ENCODE data around the gene FFAR3.
"Not testable (repeated sequence)": the region's sequence is repeated elsewhere in the genome, so short reads cannot be mapped to it uniquely, and the experiment has no call there.

Gene FFAR3

DNA sequence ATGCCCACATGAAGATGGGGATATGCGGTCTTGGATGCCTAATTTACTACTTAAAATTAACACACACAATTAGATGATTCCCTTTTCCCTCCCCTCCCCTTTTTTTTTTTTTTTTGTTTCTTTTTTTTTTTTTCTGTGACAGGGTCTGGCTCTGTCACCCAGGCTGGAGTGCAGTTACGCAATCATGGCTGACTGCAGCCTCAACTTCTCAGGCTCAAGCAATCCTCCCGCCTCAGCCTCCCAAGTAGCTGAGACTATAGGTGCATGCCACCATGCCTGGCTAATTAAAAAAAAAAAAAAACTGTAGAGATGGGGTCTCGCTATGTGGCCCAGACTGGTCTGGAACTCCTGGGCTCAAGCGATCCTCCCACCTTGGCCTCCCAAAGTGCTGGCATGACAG is 21.3 kb downstream of the FFAR3 start:
- H3K4me2 ChIP-seq (ENCODE audit: low read length, poor library complexity, severe bottlenecking); H2BK15ac ChIP-seq (ENCODE audit: low read depth, poor library complexity, severe bottlenecking); H3K4me1 ChIP-seq (ENCODE audit: control insufficient read depth, insufficient read depth, low read depth, low read length); H3K18ac ChIP-seq (ENCODE audit: low read depth in 1 of 2, low read length in 2 of 2); H3K79me1 ChIP-seq (replicated peaks; ENCODE audit: low read length, poor library complexity, severe bottlenecking); H2AK5ac ChIP-seq (ENCODE audit: low read length, severe bottlenecking); H3K9ac ChIP-seq (ENCODE audit: low read length); H2AFZ ChIP-seq (ENCODE audit: low read depth, low read length); H3K4me3 ChIP-seq (ENCODE audit: insufficient read depth in 1 of 2, low read depth in 1 of 2, low read length in 2 of 2); H4K91ac ChIP-seq (ENCODE audit: low read length); H3K4ac ChIP-seq (ENCODE audit: low read depth in 1 of 2, low read length in 2 of 2); H4K8ac ChIP-seq (ENCODE audit: low read length); H3K14ac ChIP-seq (ENCODE audit: low read length in 2 of 2); H3K23ac ChIP-seq (ENCODE audit: low read length in 2 of 2); DNase-seq; H3K36me3 ChIP-seq (ENCODE audit: control insufficient read depth in 1 of 2, insufficient read depth in 2 of 2, low read depth in 1 of 2, low read length in 2 of 2); H2BK5ac ChIP-seq (ENCODE audit: low read depth, low read length, poor library complexity, severe bottlenecking); H3K27ac ChIP-seq (ENCODE audit: low read length, poor library complexity, severe bottlenecking); H2BK120ac ChIP-seq (ENCODE audit: low read depth, low read length); H2BK12ac ChIP-seq (ENCODE audit: low read length in 2 of 2): not testable (repeated sequence)
- Histone ChIP-seq H3K9me3 (ENCODE audit: control insufficient read depth, low read length) (peaks cover 11% of the 10 kb centered on the region), H3K27me3 (ENCODE audit: control insufficient read depth in 1 of 2, insufficient read depth in 1 of 2, low read length in 2 of 2) (peaks cover 0 to 17% of the 10 kb centered on the region in 2 experiments)
- WGBS, result 82% methylated on average over 5 of the region's 5 CpGs

DNA sequence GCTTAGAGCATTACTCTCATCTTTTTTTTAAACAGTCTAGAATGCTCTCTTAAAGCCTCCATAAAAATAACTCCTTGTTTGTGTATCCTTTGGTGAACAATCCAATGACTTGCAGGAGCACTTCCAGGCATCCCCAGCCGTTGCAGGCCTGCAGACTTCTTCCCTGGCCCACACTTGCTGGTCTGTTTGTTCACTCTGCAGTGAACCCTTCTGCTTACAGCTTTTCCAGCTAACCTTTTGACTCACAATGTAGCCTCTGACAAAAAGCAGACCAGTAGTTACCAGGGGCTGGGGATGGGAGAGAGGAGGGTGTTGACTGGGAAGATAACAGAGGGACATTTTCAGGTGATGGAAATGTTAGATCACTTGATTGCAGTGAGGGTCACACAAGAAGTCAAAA is 21.7 kb downstream of the FFAR3 start:
- H3K4me3 ChIP-seq (ENCODE audit: insufficient read depth in 1 of 2, low read depth in 1 of 2, low read length in 2 of 2), result no peak overlapping the region
- no peak overlapping the region for H3K4ac ChIP-seq (ENCODE audit: low read depth in 1 of 2, low read length in 2 of 2)
- no peak overlapping the region for H2BK5ac ChIP-seq (ENCODE audit: low read depth, low read length, poor library complexity, severe bottlenecking)
- H2BK15ac ChIP-seq (ENCODE audit: low read depth, poor library complexity, severe bottlenecking), result no peak overlapping the region
- 20% methylated on average over 1 of the region's 1 CpG for WGBS
- H3K4me1 ChIP-seq (ENCODE audit: control insufficient read depth, insufficient read depth, low read depth, low read length), result no peaks in the 10 kb centered on the region
- H2AFZ ChIP-seq (ENCODE audit: low read depth, low read length), result no peak overlapping the region
- no peaks in the 10 kb centered on the region for H3K79me1 ChIP-seq (replicated peaks; ENCODE audit: low read length, poor library complexity, severe bottlenecking)
- H3K23ac ChIP-seq (ENCODE audit: low read length in 2 of 2), result no peak overlapping the region
- H3K9ac ChIP-seq (ENCODE audit: low read length), result no peak overlapping the region
- H3K9me3 ChIP-seq (ENCODE audit: control insufficient read depth, low read length), result peaks cover 11% of the 10 kb centered on the region
- H3K18ac ChIP-seq (ENCODE audit: low read depth in 1 of 2, low read length in 2 of 2), result no peak overlapping the region
- H3K27ac ChIP-seq (ENCODE audit: low read length, poor library complexity, severe bottlenecking), result no peak overlapping the region
- no peak overlapping the region for H2BK12ac ChIP-seq (ENCODE audit: low read length in 2 of 2)
- H4K91ac ChIP-seq (ENCODE audit: low read length), result no peak overlapping the region
- DNase-seq, result peak; percentile 37
- H3K36me3 ChIP-seq (ENCODE audit: control insufficient read depth in 1 of 2, insufficient read depth in 2 of 2, low read depth in 1 of 2, low read length in 2 of 2), result no peaks in the 10 kb centered on the region
- H3K4me2 ChIP-seq (ENCODE audit: low read length, poor library complexity, severe bottlenecking), result no peak overlapping the region
- H2BK120ac ChIP-seq (ENCODE audit: low read depth, low read length), result no peak overlapping the region
- H3K27me3 ChIP-seq (ENCODE audit: control insufficient read depth in 1 of 2, insufficient read depth in 1 of 2, low read length in 2 of 2), result peaks cover 0 to 17% of the 10 kb centered on the region in 2 experiments
- no peak overlapping the region for H3K14ac ChIP-seq (ENCODE audit: low read length in 2 of 2)
- no peak overlapping the region for H2AK5ac ChIP-seq (ENCODE audit: low read length, severe bottlenecking)
- H4K8ac ChIP-seq (ENCODE audit: low read length), result no peak overlapping the region

DNA sequence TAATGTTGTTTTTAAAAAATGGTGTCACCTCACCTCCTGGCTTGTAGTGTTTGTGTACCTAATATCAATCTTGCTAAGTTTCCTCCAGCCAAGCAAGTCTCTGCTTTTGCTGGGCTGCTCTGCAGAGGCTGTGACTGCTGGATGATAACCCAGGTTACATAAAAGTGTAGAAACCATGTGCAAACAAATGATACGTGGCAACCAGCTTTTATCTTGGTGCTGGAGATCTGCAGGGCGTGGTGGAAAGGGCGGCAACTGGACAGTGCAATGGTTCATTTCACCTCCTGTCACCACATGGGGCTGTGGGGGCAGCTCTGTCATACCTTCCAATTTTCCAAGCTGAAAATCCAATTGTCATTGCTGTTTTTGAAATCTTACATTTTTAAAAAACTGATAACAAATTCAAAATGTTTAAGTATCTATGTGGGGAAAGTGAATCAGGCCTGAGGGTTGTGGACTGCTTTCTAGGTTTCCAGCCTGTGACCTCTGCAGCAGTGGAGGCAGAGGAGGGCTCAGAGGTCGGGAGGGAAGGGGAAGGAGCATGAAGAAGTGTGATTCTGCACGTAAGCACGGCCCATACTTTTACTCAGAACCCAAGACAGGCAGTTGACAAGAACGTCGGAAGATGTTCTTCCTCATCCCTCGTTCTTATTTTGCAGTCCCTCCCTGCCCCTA is 22.3 kb downstream of the FFAR3 start:
- Histone ChIP-seq H2BK5ac (ENCODE audit: low read depth, low read length, poor library complexity, severe bottlenecking) (no peak overlapping the region), H3K9me3 (ENCODE audit: control insufficient read depth, low read length) (peaks cover 13% of the 10 kb centered on the region), H3K36me3 (ENCODE audit: control insufficient read depth in 1 of 2, insufficient read depth in 2 of 2, low read depth in 1 of 2, low read length in 2 of 2) (no peaks in the 10 kb centered on the region), H3K4me3 (ENCODE audit: insufficient read depth in 1 of 2, low read depth in 1 of 2, low read length in 2 of 2) (no peak overlapping the region), H3K27me3 (ENCODE audit: control insufficient read depth in 1 of 2, insufficient read depth in 1 of 2, low read length in 2 of 2) (peaks cover 0 to 17% of the 10 kb centered on the region in 2 experiments), H2BK15ac (ENCODE audit: low read depth, poor library complexity, severe bottlenecking) (no peak overlapping the region), H2BK12ac (ENCODE audit: low read length in 2 of 2) (no peak overlapping the region), H2AK5ac (ENCODE audit: low read length, severe bottlenecking) (no peak overlapping the region), H3K4me2 (ENCODE audit: low read length, poor library complexity, severe bottlenecking) (no peak overlapping the region), H3K79me1 (replicated peaks; ENCODE audit: low read length, poor library complexity, severe bottlenecking) (no peaks in the 10 kb centered on the region), H3K4me1 (ENCODE audit: control insufficient read depth, insufficient read depth, low read depth, low read length) (no peaks in the 10 kb centered on the region), H3K4ac (ENCODE audit: low read depth in 1 of 2, low read length in 2 of 2) (no peak overlapping the region), H2BK120ac (ENCODE audit: low read depth, low read length) (no peak overlapping the region), H3K27ac (ENCODE audit: low read length, poor library complexity, severe bottlenecking) (no peak overlapping the region), H3K18ac (ENCODE audit: low read depth in 1 of 2, low read length in 2 of 2) (no peak overlapping the region), H3K9ac (ENCODE audit: low read length) (no peak overlapping the region), H4K91ac (ENCODE audit: low read length) (no peak overlapping the region), H3K14ac (ENCODE audit: low read length in 2 of 2) (no peak overlapping the region), H3K23ac (ENCODE audit: low read length in 2 of 2) (no peak overlapping the region), H2AFZ (ENCODE audit: low read depth, low read length) (no peak overlapping the region), H4K8ac (ENCODE audit: low read length) (no peak overlapping the region)
- WGBS, result 60% methylated on average over 9 of the region's 9 CpGs
- DNase-seq, result no peak

DNA sequence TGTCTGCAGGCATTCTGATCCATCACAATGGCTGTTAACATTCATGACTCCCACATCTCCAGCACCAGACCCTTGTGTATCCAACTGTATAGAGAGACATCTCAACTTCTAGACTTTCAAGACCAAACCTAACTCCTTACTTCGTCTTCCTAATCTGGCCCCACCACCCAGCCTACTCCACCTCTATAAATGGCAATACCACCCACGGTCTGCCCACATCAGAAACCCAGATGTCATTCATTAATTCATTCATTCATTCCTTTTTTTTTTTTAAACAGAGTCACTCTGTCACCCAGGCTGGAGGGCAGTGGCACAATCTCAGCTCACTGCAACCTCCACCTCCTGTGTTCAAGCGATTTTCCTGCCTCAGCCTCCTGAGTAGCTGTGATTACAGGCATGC is 23.1 kb downstream of the FFAR3 start:
- no peaks in the 10 kb centered on the region for H3K4me1 ChIP-seq (ENCODE audit: control insufficient read depth, insufficient read depth, low read depth, low read length)

More for the DNA sequence above, 23.1 kb downstream of the FFAR3 start:
- no peak overlapping the region for H2BK15ac ChIP-seq (ENCODE audit: low read depth, poor library complexity, severe bottlenecking)
- no peak overlapping the region for H2BK12ac ChIP-seq (ENCODE audit: low read length in 2 of 2)
- H3K23ac ChIP-seq (ENCODE audit: low read length in 2 of 2), result no peak overlapping the region
- peaks cover 0 to 17% of the 10 kb centered on the region in 2 experiments for H3K27me3 ChIP-seq (ENCODE audit: control insufficient read depth in 1 of 2, insufficient read depth in 1 of 2, low read length in 2 of 2)
- no peaks in the 10 kb centered on the region for H3K79me1 ChIP-seq (replicated peaks; ENCODE audit: low read length, poor library complexity, severe bottlenecking)
- no peak overlapping the region for H4K8ac ChIP-seq (ENCODE audit: low read length)
- 63% methylated on average over 3 of the region's 3 CpGs for WGBS
- no peak overlapping the region for H3K4me3 ChIP-seq (ENCODE audit: insufficient read depth in 1 of 2, low read depth in 1 of 2, low read length in 2 of 2)
- no peak overlapping the region for H3K4ac ChIP-seq (ENCODE audit: low read depth in 1 of 2, low read length in 2 of 2)
- no peak for DNase-seq
- no peak overlapping the region for H3K27ac ChIP-seq (ENCODE audit: low read length, poor library complexity, severe bottlenecking)
- no peak overlapping the region for H3K18ac ChIP-seq (ENCODE audit: low read depth in 1 of 2, low read length in 2 of 2)
- H2BK5ac ChIP-seq (ENCODE audit: low read depth, low read length, poor library complexity, severe bottlenecking), result no peak overlapping the region
- H3K9ac ChIP-seq (ENCODE audit: low read length), result no peak overlapping the region
- H2BK120ac ChIP-seq (ENCODE audit: low read depth, low read length), result no peak overlapping the region
- no peak overlapping the region for H2AFZ ChIP-seq (ENCODE audit: low read depth, low read length)
- H3K4me2 ChIP-seq (ENCODE audit: low read length, poor library complexity, severe bottlenecking), result no peak overlapping the region
- H3K9me3 ChIP-seq (ENCODE audit: control insufficient read depth, low read length), result peaks cover 13% of the 10 kb centered on the region
- H2AK5ac ChIP-seq (ENCODE audit: low read length, severe bottlenecking), result no peak overlapping the region
- H3K14ac ChIP-seq (ENCODE audit: low read length in 2 of 2), result no peak overlapping the region
- H4K91ac ChIP-seq (ENCODE audit: low read length), result no peak overlapping the region
- no peaks in the 10 kb centered on the region for H3K36me3 ChIP-seq (ENCODE audit: control insufficient read depth in 1 of 2, insufficient read depth in 2 of 2, low read depth in 1 of 2, low read length in 2 of 2)

All from mesenchymal stem cell (in vitro differentiated cells and primary cell).